ENCODE measurements around the gene NFIB. TPM values are rescaled to one million over a fixed set of nuclear protein-coding genes. Genes with fewer than 3 reads are reported as not detected.

NFIB gene
- total RNA-seq, 1 experiment from 2014 or later = 75.8 TPM

- no TSS peak for BruUV-seq (replicated peaks)
- H3K9me3 Mint-ChIP-seq (ENCODE audit: low read depth, unreplicated experiment) = no peaks in the 10 kb centered on the region
- no peaks in the 10 kb centered on the region for H3K27me3 Mint-ChIP-seq (ENCODE audit: unreplicated experiment)
- peaks cover 6% of the 10 kb centered on the region for H3K36me3 Mint-ChIP-seq (ENCODE audit: insufficient read depth, unreplicated experiment)
- H3K4me1 Mint-ChIP-seq (ENCODE audit: low read depth, unreplicated experiment) = no peaks in the 10 kb centered on the region
- CTCF ChIA-PET = no interaction called here
- intact Hi-C loops (cut with micrococcal nuclease; ENCODE audit: unreplicated experiment) = no loop called here
- DNase-seq = no peak
- H3K27ac Mint-ChIP-seq (ENCODE audit: unreplicated experiment) = no peak overlapping the region
- TF ChIP-seq, protein P1, sequence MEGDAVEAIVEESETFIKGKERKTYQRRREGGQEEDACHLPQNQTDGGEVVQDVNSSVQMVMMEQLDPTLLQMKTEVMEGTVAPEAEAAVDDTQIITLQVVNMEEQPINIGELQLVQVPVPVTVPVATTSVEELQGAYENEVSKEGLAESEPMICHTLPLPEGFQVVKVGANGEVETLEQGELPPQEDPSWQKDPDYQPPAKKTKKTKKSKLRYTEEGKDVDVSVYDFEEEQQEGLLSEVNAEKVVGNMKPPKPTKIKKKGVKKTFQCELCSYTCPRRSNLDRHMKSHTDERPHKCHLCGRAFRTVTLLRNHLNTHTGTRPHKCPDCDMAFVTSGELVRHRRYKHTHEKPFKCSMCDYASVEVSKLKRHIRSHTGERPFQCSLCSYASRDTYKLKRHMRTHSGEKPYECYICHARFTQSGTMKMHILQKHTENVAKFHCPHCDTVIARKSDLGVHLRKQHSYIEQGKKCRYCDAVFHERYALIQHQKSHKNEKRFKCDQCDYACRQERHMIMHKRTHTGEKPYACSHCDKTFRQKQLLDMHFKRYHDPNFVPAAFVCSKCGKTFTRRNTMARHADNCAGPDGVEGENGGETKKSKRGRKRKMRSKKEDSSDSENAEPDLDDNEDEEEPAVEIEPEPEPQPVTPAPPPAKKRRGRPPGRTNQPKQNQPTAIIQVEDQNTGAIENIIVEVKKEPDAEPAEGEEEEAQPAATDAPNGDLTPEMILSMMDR (IDR thresholded peaks at IDR 0.05; ENCODE audit: unreplicated experiment) = no peak
- no peak overlapping the region for H3K4me3 Mint-ChIP-seq (ENCODE audit: low read depth, unreplicated experiment)
These were observed 172.2 kb downstream of the NFIB start for GRCh38 chr9:14141699-14142098.

DNA sequence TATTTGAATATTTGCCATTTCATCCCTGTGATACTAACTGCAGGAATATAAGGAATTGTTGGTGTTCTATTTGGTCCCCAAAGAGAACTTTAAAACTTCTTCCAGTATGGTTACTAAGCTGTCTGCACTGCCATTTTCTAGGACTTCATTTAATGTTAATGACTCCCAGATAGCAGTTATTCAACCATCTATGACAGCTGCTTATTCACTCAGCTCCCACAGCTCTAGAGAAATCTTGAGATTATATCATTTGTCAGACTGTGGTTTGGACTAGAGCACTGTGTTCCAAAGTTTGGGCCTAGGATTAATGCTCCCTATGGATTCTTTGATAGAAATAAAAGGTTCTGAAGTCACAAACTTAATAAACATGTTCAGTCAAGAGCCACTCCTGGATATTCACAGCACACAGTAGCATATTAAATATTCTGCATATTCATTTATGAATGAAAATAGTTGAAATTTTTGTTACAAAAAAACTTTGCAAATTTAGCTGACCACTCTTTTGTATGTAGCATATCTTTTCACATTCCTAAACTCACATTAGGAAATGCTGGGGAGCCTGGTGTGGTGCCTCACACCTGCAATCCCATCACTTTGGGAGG, 173.7 kb downstream of the NFIB start:
- no peak for DNase-seq
- TF ChIP-seq, protein P1 (IDR thresholded peaks at IDR 0.05; ENCODE audit: unreplicated experiment) = no peak
- Mint-ChIP-seq H3K4me1 (ENCODE audit: low read depth, unreplicated experiment) (no peaks in the 10 kb centered on the region), H3K36me3 (ENCODE audit: insufficient read depth, unreplicated experiment) (peaks cover 4% of the 10 kb centered on the region), H3K27ac (ENCODE audit: unreplicated experiment) (no peak overlapping the region), H3K9me3 (ENCODE audit: low read depth, unreplicated experiment) (no peaks in the 10 kb centered on the region), H3K27me3 (ENCODE audit: unreplicated experiment) (no peaks in the 10 kb centered on the region), H3K4me3 (ENCODE audit: low read depth, unreplicated experiment) (no peak overlapping the region)
- CTCF ChIA-PET = no interaction called here
- no TSS peak for BruUV-seq (replicated peaks)
- intact Hi-C loops (cut with micrococcal nuclease; ENCODE audit: unreplicated experiment) = no loop called here

DNA sequence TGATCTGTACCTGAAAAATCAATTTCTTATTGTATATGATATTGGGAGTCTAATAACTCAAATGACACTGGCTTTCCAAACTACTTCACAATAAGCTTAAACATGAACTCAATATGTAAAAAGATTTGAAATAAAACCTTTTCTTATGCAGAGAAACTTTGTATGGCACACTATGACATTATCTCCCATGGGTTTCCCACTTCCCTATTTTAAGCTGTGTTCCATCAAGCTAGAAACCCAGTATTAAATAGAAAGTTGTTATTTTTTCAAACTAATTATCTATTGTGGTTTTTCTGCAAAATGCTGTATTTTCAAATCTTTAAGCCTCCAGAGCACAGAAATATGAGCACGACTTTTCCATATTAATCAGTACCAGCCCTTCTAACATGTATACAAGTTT, 174.7 kb downstream of the NFIB start:
- TF ChIP-seq, protein P1 (IDR thresholded peaks at IDR 0.05; ENCODE audit: unreplicated experiment) = no peak
- no peak for DNase-seq
- Mint-ChIP-seq H3K4me3 (ENCODE audit: low read depth, unreplicated experiment) (no peak overlapping the region), H3K27me3 (ENCODE audit: unreplicated experiment) (no peaks in the 10 kb centered on the region), H3K36me3 (ENCODE audit: insufficient read depth, unreplicated experiment) (no peaks in the 10 kb centered on the region), H3K9me3 (ENCODE audit: low read depth, unreplicated experiment) (no peaks in the 10 kb centered on the region), H3K27ac (ENCODE audit: unreplicated experiment) (no peak overlapping the region), H3K4me1 (ENCODE audit: low read depth, unreplicated experiment) (no peaks in the 10 kb centered on the region)
- intact Hi-C loops (cut with micrococcal nuclease; ENCODE audit: unreplicated experiment) = no loop called here
- CTCF ChIA-PET = no interaction called here
- no TSS peak for BruUV-seq (replicated peaks)

DNA sequence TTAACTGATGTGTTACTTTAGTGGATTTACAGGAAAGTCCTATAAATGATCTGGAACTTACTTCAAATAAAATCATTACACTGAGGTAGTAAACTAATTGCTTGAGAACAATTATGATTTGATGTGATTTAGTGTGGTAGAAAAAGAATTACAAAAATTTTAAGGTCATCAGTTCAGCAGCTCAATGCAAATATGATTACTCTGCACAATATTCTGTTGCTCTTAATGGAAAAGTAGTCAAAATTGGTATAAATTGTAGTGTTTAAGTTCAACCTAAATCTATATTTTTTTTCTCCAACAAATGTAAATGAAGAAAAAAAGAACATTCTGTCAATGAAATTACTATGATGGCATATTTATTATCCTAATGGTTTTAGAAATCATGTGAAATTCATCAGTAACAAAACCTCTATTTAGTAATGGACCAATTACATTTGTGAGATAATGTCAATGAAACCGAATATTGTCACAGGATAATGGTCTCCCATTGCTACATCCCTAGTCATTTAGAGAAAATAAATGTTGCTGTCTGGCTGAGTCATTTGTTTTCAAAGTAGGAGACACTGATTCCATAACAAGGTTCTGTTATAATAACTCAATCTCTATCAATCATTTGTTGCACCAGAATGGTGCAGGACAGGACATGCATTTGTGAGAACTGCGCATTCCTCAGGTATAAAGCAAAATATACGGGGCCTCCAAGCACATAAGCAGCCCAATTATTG, 177.1 kb downstream of the NFIB start:
- intact Hi-C loops (cut with micrococcal nuclease; ENCODE audit: unreplicated experiment) = no loop called here
- no peak for DNase-seq
- Mint-ChIP-seq H3K9me3 (ENCODE audit: low read depth, unreplicated experiment) (no peaks in the 10 kb centered on the region), H3K4me3 (ENCODE audit: low read depth, unreplicated experiment) (no peak overlapping the region), H3K27me3 (ENCODE audit: unreplicated experiment) (no peaks in the 10 kb centered on the region), H3K27ac (ENCODE audit: unreplicated experiment) (no peak overlapping the region), H3K36me3 (ENCODE audit: insufficient read depth, unreplicated experiment) (no peaks in the 10 kb centered on the region), H3K4me1 (ENCODE audit: low read depth, unreplicated experiment) (no peaks in the 10 kb centered on the region)
- CTCF ChIA-PET = no interaction called here
- BruUV-seq (replicated peaks) = no TSS peak
- TF ChIP-seq, protein P1 (IDR thresholded peaks at IDR 0.05; ENCODE audit: unreplicated experiment) = no peak

Data from Calu3 (cell line).